ENCODE data around the gene FOXK1.
A peak's percentile ranks its signal among the peaks of the same experiment; 100 is the strongest.
"Not testable (repeated sequence)": the region's sequence is repeated elsewhere in the genome, so short reads cannot be mapped to it uniquely, and the experiment has no call there.

The FOXK1 gene

DNA sequence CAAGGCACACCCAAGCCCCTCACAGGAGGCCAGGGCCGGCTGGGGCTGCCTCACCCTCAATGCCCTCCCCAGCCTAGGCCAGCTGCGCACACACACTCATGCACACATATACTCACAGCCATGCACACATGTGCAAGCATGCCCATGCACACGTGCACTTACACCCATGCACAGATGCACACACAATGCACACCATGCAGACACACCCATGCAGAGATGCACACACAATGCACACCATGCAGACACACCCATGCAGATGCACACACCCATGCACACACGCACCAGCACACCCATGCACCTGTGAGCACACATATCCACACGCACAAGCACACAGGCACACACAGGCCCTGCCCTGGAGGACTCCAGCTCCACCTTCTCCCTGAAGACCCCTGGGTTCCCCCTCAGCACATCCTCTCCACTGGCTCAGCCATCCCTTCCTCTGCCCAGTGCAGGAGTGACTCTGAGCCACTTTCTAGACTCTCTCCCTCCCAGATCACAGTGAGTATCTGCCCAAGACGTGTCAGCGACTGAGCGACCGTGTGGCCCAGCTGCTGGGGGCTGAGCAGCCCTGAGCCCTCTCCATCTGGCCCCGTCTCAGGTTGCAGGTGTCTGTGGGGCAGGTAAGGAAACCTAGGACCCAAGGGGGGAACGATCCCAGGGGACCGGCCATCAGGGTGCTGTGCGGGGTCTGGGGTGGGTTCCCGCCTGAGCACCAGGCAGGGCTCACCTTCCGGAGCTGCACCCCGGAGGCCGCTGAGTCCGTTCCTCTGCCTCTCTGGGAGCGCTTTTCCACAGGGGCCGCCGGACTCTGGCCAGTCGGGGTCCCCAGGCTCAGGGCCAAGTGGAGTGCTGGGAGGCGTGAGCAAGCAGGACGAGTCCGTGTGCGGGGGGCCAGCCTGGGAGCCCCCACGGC, 119.1 kb downstream of the FOXK1 start:
- DNase-seq (no peak), ATAC-seq (no peak)
- no peaks in the 10 kb centered on the region for H3K27me3 Mint-ChIP-seq
- H3K27ac Mint-ChIP-seq: no peak overlapping the region
- H3K4me1 Mint-ChIP-seq: no peaks in the 10 kb centered on the region
- no peaks in the 10 kb centered on the region for H3K9me3 Mint-ChIP-seq
- H3K36me3 Mint-ChIP-seq (ENCODE audit: low read depth): no peaks in the 10 kb centered on the region
- no peak overlapping the region for H3K4me3 Mint-ChIP-seq

DNA sequence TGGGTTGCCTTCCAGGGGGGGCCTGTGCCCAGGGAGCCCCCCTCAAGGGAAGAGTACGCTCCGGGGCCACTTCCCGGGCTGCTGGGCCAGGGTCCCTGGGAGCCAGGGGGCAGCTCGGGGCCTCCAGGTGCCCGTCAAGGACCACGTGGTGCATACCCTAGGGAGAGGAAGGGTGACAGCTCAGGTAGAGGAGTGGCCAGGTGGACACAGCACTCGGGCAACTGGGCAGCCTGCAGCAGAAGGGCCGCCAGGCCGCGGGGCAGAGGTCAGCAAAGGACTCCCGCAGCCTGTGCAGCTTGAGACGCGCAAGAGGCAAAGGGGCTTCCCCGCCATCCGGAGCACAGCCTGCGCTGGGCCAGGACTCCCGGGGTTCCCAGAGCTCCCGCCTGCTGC, 119.7 kb downstream of the FOXK1 start:
- Mint-ChIP-seq H3K27me3 (no peaks in the 10 kb centered on the region), H3K27ac (no peak overlapping the region), H3K9me3 (no peaks in the 10 kb centered on the region), H3K4me3 (no peak overlapping the region), H3K4me1 (no peaks in the 10 kb centered on the region), H3K36me3 (ENCODE audit: low read depth) (no peaks in the 10 kb centered on the region)
- ATAC-seq (no peak), DNase-seq (no peak)

DNA sequence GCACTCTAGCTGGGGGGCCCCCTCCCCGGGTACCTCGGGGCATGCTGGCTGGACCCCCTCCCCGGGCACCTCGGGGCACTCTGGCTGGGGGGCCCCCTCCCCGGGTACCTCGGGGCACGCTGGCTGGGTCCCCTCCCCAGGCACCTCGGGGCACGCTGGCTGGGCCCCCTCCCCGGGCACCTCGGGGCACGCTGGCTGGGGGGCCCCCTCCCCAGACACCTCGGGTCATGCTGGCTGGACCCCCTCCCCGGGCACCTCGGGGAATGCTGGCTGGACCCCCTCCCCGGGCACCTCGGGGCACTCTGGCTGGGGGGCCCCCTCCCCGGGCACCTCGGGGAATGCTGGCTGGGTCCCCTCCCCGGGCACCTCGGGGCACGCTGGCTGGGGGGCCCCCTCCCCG, 120.5 kb downstream of the FOXK1 start:
- H3K4me1 Mint-ChIP-seq; H3K27me3 Mint-ChIP-seq; H3K36me3 Mint-ChIP-seq (ENCODE audit: low read depth); ATAC-seq; DNase-seq; H3K4me3 Mint-ChIP-seq; H3K27ac Mint-ChIP-seq; H3K9me3 Mint-ChIP-seq: not testable (repeated sequence)

DNA sequence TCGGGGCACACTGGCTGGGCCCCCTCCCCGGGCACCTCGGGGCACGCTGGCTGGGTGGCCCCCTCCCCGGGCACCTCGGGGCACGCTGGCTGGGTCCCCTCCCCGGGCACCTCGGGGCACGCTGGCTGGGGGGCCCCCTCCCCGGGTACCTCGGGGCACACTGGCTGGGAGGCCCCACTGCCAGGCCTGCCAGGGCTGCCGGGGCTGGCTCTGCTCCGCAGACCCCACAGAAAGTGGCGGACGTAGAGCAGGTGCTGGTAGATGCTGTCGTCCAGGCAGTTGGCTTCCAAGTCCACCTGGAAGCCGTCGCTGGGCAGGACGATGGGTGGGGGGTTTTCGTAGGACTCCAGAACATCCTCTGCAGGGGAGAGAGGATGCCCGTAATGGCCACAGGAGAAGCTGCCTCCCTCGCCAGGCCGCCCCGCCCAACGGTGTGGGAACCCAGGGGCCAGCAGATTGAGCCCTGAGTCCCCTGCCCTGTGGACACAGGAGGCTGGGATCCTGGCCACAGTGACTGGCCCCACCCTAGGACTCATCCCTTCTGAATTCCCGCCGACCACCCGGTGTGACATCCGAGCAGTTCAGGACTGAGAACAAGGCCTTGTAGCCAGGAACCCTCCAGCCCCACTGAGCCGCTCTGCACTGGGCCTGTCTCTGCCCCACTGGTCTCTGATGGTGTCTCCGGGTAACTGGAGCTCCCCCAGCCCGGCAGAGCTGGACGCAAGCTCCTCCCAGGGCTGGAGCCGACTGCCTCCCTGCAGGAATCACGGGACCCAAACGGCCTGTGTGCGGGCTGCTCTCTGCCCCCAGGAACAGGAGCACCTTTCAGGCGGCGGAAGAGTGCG, 121.5 kb downstream of the FOXK1 start:
- H3K4me1 Mint-ChIP-seq: no peaks in the 10 kb centered on the region
- no peak for DNase-seq
- H3K27ac Mint-ChIP-seq: no peak overlapping the region
- H3K27me3 Mint-ChIP-seq: peaks cover 5% of the 10 kb centered on the region
- ATAC-seq: no peak
- no peaks in the 10 kb centered on the region for H3K36me3 Mint-ChIP-seq (ENCODE audit: low read depth)
- no peaks in the 10 kb centered on the region for H3K9me3 Mint-ChIP-seq
- no peak overlapping the region for H3K4me3 Mint-ChIP-seq

DNA sequence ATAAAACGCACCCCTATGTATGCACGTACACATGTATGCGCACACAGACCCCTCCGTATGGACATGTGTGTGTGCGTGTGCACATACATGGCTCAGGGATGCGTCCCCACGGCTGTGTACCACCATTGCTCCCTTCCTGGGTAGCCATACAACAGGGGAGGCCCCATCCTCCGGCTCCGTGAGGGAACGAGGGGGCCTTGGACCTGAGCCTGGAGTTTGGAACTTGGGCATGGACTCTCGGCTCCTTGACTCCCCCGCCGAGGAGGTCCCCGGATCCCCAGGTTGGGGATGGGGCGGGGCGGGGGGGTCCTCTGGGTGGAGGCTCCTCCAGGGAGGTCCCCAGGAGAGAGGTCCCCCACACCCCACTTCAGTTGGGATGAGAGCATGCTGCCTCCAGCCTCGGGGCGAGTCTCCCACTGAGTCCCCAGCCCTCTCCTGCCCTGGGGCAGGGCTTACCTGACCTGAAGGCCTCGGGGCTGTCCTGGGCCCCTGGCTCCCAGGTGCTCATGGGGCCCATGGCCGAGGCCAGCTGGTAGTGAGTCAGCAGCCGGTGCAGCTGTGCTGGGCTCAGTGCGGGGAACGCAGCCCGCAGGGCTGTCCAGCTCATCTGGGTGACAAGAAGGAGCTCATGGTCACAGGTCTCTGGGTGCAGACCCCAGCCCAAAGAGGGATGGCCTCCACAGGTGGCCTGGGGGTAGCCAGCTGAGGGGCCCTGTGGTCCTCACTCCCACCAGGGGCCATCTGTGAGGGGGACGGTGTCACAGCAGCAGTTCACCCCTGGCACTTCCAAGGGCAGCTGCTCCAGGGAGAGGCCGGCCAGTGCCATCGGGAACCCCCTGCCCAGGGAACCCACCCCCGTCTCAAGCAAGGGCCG, 123.3 kb downstream of the FOXK1 start:
- Mint-ChIP-seq H3K27ac (no peak overlapping the region), H3K36me3 (ENCODE audit: low read depth) (no peaks in the 10 kb centered on the region), H3K4me1 (peaks cover 8% of the 10 kb centered on the region), H3K4me3 (no peak overlapping the region), H3K27me3 (peaks cover 12% of the 10 kb centered on the region), H3K9me3 (no peaks in the 10 kb centered on the region)
- no peak for DNase-seq
- ATAC-seq: no peak

DNA sequence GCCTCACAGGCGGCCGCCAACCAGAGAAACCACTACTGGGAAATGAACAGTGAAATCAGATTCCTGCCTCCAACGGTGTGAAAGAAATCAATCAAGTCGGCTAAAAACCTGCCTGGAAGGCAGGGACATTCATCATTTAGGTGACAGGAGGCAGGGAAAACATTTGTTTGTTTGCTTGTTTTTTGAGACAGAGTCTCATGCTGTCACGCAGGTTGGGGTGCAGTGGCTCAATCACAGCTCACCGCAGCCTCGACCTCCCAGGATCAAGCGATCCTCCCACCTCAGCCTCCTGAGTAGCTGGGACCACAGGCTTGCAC, 123.8 kb downstream of the FOXK1 start:
- peaks cover 10% of the 10 kb centered on the region for H3K4me1 Mint-ChIP-seq
- H3K27ac Mint-ChIP-seq: no peak overlapping the region
- ATAC-seq (no peak), DNase-seq (no peak)
- H3K27me3 Mint-ChIP-seq: peaks cover 14% of the 10 kb centered on the region
- no peaks in the 10 kb centered on the region for H3K9me3 Mint-ChIP-seq
- H3K4me3 Mint-ChIP-seq: no peak overlapping the region
- H3K36me3 Mint-ChIP-seq (ENCODE audit: low read depth): no peaks in the 10 kb centered on the region

DNA sequence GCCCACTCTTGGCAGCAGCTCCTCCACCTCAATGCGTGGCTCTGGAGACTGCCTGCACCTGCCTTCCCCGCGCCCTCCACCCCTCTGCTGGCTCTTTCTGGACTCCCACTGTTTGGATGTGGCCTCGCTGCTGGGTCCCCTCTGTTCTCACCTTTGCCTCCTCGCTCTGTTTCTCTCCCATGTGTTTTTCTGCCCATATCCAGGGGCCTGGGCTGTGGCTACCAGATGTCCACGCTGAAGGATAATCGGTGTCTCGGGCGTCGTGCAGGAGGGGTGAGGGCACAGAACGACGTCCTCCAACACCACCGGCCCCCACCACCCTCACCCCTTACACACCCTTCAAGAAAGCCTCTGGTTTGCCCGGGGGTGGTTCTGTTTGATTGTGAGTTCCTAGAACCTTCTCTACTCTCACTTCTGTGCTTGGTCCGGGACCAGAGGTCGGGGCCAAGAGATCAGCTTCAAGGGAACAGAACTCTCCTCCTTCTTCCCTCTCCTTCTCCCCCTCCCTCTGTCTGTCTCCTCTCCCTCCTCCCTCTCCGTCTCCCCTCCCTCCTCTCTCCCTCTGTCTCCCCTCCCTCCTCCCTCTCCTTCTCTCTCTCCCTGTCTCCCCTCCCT, 125.0 kb downstream of the FOXK1 start:
- DNase-seq (no peak), ATAC-seq (no peak)
- H3K27ac Mint-ChIP-seq: no peak overlapping the region
- H3K36me3 Mint-ChIP-seq (ENCODE audit: low read depth): no peaks in the 10 kb centered on the region
- H3K4me3 Mint-ChIP-seq: no peak overlapping the region
- peaks cover 14% of the 10 kb centered on the region for H3K27me3 Mint-ChIP-seq
- no peaks in the 10 kb centered on the region for H3K9me3 Mint-ChIP-seq
- H3K4me1 Mint-ChIP-seq: peaks cover 10% of the 10 kb centered on the region

DNA sequence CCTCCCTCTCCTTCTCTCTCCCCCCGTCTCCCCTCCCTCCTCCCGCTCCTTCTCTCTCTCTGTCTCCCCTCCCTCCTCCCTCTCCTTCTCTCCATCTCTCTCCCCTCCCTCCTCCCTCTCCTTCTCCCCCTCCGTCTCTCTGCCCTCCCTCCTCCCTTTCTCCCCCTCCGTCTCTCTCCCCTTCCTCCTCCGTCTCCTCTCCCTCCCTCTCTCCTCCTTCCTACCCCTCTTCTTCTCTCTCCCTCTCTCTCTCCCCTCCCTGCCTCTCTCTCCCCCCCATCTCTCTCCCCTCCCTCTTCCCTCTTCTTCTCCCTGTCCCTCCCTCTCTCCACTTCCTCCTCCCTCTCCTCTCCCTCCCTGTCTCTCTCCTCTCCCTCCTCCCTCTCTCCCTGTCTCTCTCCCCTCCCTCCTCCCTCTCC, 125.5 kb downstream of the FOXK1 start:
- Mint-ChIP-seq H3K4me3 (no peak overlapping the region), H3K27ac (no peak overlapping the region), H3K27me3 (peaks cover 14% of the 10 kb centered on the region), H3K36me3 (ENCODE audit: low read depth) (no peaks in the 10 kb centered on the region), H3K4me1 (peaks cover 10% of the 10 kb centered on the region), H3K9me3 (no peaks in the 10 kb centered on the region)
- ATAC-seq: no peak
- no peak for DNase-seq

DNA sequence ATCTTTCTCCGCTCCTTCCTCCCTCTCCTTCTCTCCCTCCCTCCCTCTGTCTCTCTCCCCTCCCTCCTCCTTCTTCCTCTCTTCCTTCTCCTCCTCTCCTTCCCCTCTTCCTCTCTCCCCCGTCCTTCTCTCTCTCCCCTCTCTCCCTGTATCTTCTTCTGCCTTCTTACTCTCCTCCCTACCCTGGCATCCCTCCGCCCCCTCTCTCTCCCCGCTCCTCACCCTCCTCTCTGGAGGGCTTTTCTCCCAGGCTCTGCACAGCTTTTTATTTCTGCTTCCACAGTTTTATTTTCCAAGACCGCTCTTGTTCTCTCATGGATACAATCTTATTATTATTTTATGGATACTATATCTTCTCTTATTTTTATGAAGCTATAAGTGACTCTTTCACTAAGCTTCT, 125.9 kb downstream of the FOXK1 start:
- DNase-seq (no peak), ATAC-seq (no peak)
- peaks cover 17% of the 10 kb centered on the region for H3K27me3 Mint-ChIP-seq
- H3K36me3 Mint-ChIP-seq (ENCODE audit: low read depth): no peaks in the 10 kb centered on the region
- H3K4me3 Mint-ChIP-seq: no peak overlapping the region
- H3K9me3 Mint-ChIP-seq: no peaks in the 10 kb centered on the region
- H3K27ac Mint-ChIP-seq: no peak overlapping the region
- peaks cover 10% of the 10 kb centered on the region for H3K4me1 Mint-ChIP-seq

DNA sequence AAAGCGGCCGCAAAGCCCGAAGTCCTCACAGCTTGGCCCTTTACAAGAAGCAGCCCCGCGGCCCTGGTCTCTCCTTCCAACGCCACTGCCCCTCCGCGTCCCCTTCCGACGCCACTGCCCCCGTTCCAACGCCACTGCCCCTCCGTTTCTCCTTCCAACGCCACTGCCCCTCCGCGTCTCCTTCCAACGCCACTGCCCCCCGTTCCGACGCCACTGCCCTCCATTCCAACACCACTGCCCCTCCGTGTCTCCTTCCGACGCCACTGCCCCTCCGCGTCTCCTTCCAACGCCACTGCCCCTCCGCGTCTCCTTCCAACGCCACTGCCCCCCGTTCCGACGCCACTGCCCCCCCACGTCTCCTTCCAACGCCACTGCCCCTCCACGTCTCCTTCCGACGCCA, 126.5 kb downstream of the FOXK1 start:
- no peaks in the 10 kb centered on the region for H3K9me3 Mint-ChIP-seq
- H3K4me3 Mint-ChIP-seq: peak overlapping the region; percentile 17
- ATAC-seq (no peak), DNase-seq (no peak)
- no peak overlapping the region for H3K27ac Mint-ChIP-seq
- H3K27me3 Mint-ChIP-seq: peaks cover 22% of the 10 kb centered on the region
- peaks cover 10% of the 10 kb centered on the region for H3K4me1 Mint-ChIP-seq
- no peaks in the 10 kb centered on the region for H3K36me3 Mint-ChIP-seq (ENCODE audit: low read depth)

DNA sequence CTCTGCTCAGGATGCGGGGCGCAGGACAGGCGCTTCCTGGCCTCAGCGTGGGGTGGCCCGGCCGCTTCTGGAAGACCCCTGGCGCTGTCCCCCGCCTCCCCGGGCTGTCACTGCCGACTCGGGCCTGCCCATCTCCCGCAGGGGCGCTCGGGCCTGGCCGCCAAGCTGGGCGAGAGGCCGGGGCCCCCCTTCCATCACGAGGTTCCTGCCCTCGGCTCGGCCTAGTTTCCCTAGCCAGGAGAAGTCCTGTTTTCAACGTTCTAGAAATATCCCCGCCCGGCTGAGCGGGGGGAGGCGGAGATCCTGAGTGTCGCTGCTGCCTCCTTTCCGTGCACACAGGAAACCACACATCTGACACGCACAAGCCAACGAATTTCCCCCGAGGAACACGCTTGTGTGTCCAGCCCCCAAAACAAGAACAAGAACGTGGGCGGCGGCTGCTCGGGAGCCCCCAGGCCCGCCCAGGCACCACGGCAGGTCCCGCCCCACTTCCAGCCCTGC, 127.0 kb downstream of the FOXK1 start:
- H3K4me1 Mint-ChIP-seq: peaks cover 10% of the 10 kb centered on the region
- H3K27ac Mint-ChIP-seq: no peak overlapping the region
- DNase-seq: peak; percentile 47
- peak overlapping the region; percentile 58 for H3K4me3 Mint-ChIP-seq
- ATAC-seq: peak; percentile 60
- H3K9me3 Mint-ChIP-seq: no peaks in the 10 kb centered on the region
- H3K27me3 Mint-ChIP-seq: peaks cover 24% of the 10 kb centered on the region
- H3K36me3 Mint-ChIP-seq (ENCODE audit: low read depth): no peaks in the 10 kb centered on the region

DNA sequence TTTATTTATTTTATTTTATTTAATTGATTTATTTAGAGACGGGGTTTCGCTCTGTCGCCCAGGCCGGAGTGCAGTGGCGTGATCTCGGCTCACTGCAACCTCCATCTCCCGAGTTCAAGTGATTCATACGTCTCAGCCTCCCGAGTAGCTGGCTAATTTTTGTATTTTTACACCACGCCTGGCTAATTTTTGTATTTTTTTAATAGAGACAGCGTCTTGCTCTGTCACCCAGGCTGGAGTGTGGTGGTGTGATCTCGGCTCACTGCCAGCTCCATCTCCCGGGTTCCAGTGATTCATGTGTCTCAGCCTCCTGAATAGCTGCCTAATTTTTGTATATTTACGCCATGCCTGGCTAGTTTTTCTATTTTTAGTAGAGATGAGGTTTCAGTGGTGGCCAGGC, 127.6 kb downstream of the FOXK1 start:
- Mint-ChIP-seq H3K9me3 (no peaks in the 10 kb centered on the region), H3K4me1 (peaks cover 10% of the 10 kb centered on the region), H3K27ac (no peak overlapping the region), H3K27me3 (peaks cover 25% of the 10 kb centered on the region), H3K4me3 (no peak overlapping the region), H3K36me3 (ENCODE audit: low read depth) (no peaks in the 10 kb centered on the region)
- DNase-seq (no peak), ATAC-seq (no peak)

DNA sequence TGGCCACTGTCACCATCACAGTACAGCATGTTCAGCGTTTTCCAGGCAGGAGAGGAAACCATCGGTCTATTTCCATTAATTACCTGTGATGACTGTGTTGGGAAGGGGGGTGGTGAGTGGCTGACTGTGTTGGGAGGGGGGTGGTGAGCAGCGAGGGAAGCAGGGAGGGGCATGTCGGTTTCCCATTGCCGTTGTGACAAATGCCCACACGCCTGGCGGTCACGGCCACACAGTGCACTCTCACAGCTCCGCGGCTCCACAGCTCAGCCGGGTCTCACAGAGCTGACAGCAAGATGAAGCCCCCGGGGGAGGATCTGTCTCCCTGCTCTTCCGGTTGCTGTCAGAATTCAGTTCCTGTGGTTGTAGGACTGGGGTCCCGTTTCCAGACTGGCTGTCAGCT, 132.3 kb downstream of the FOXK1 start:
- Mint-ChIP-seq H3K9me3 (no peaks in the 10 kb centered on the region), H3K4me3 (no peak overlapping the region), H3K27me3 (peaks cover 17% of the 10 kb centered on the region), H3K4me1 (peaks cover 7% of the 10 kb centered on the region), H3K27ac (no peak overlapping the region), H3K36me3 (ENCODE audit: low read depth) (no peaks in the 10 kb centered on the region)
- ATAC-seq (no peak), DNase-seq (no peak)

DNA sequence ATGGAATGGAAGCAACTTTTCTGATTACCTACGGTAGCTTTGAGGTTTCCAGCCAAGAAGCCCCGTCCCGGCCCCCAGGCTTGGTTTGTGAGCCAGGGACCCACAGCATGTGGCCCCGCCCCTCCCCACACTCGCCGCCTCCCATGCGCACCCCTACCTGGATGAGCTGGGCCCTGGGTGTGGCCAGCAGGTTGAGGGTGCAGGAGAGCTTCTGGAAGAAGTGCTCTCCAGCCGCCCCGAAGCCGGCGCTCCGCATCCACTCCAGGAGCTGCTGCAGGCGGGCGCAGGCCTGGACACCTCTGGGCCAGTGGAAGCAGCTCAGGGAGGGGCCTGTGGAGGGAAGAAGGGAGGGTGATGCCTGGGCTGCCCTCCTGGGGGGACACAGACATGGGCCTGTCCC, 133.0 kb downstream of the FOXK1 start:
- no peak overlapping the region for H3K4me3 Mint-ChIP-seq
- no peaks in the 10 kb centered on the region for H3K36me3 Mint-ChIP-seq (ENCODE audit: low read depth)
- peaks cover 14% of the 10 kb centered on the region for H3K27me3 Mint-ChIP-seq
- H3K27ac Mint-ChIP-seq: no peak overlapping the region
- peaks cover 4% of the 10 kb centered on the region for H3K4me1 Mint-ChIP-seq
- no peaks in the 10 kb centered on the region for H3K9me3 Mint-ChIP-seq
- no peak for ATAC-seq
- no peak for DNase-seq

All from activated naive CD8-positive, alpha-beta T cell treated with anti-CD3 and anti-CD28 coated beads, Interleukin-2, amount 50 U/mL, for 24 hours (primary cell).